Measurements from ENCODE around the gene SDF2L1.

DNA sequence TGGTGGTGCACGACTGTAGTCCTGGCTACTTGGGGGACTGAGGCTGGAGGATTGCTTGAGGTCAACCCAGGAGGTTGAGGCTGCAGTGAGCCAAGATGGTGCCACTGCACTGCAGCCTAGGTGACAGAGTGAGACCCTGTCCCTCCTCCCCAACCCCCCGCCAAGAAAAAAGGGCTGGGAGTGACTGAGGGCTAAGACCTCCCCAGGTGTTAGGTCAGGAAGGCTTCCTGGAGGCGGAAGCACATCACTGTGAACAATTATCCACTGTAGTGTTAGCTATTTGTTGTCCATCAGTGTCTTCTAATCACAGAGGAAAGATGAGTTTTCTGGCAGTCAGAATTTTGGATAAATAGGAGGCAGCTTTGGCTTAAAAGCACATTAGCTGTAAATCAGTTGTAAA, 21.1 kb upstream of the SDF2L1 start:
- TF ChIP-seq CTCF (IDR thresholded peaks at IDR 0.05) (no peak), POLR2A (IDR thresholded peaks at IDR 0.05) (no peak)

All from uterus (tissue), 2 donors.